Measurements from ENCODE around the gene CCDC68.

CCDC68 gene

DNA sequence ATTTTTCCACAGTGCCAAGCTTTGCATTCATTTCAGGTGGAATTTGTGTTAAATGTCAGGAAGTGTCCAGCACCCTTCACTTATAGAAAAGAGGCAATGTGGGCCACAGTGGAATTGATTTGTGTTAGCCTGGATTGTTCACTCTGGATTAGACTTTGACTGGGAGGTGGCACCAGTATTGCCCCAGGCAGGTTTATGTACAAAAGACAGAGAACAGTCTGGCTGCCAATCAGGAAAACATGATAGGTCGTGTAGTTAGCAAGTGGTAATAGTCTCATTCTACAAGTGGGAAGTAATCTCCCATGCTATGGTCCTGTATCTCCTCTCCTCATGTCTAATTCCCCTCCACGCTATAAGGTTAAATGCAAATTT, 85.4 kb downstream of the CCDC68 start:
- TF ChIP-seq, protein P1, sequence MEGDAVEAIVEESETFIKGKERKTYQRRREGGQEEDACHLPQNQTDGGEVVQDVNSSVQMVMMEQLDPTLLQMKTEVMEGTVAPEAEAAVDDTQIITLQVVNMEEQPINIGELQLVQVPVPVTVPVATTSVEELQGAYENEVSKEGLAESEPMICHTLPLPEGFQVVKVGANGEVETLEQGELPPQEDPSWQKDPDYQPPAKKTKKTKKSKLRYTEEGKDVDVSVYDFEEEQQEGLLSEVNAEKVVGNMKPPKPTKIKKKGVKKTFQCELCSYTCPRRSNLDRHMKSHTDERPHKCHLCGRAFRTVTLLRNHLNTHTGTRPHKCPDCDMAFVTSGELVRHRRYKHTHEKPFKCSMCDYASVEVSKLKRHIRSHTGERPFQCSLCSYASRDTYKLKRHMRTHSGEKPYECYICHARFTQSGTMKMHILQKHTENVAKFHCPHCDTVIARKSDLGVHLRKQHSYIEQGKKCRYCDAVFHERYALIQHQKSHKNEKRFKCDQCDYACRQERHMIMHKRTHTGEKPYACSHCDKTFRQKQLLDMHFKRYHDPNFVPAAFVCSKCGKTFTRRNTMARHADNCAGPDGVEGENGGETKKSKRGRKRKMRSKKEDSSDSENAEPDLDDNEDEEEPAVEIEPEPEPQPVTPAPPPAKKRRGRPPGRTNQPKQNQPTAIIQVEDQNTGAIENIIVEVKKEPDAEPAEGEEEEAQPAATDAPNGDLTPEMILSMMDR (IDR thresholded peaks at IDR 0.05; ENCODE audit: low read length, missing control alignments): no peak
- H3K4me3 ChIP-seq (replicated peaks; ENCODE audit: low read depth, low read length): no peak overlapping the region
- DNase-seq (ENCODE audit: low read depth): no peak

DNA sequence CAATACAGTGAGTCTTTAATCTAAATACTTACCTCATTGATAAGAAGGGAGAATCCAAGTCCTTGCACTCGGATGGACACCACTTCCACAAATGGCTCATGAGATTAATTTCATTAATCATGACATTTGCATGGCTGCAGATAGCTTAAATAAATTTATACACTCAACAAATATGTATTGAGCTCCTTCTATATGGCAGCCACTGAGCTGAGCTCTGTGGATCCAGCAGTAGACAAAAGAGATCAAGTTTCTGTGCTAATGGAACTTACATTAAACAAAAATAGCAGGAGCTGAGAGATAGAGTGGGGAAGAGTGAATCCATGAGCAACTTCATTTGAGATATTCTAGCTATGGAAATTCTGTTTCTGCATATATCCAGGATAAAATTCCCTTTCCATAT, 86.6 kb downstream of the CCDC68 start:
- DNase-seq (ENCODE audit: low read depth): no peak
- H3K4me3 ChIP-seq (replicated peaks; ENCODE audit: low read depth, low read length): no peak overlapping the region
- TF ChIP-seq, protein P1 (IDR thresholded peaks at IDR 0.05; ENCODE audit: low read length, missing control alignments): no peak

DNA sequence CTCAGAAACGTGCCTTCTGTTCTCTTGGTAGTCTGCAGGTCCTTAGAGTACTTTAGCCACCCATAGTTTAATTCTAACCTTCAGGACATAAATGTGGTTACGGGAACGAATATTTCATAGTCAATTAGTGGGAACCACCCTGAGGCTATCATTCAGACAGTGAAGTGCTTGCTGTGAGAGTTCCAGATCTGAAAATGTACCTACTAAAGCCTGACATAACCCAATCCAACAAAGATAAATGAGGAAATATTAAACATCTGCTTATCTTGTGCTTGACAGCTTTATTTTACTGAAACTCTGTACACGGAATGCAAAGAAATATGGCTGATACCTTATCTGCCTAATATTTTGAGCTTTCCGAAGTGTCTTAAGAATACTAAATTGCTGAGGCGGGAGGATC, 88.0 kb downstream of the CCDC68 start:
- H3K4me3 ChIP-seq (replicated peaks; ENCODE audit: low read depth, low read length): no peak overlapping the region
- DNase-seq (ENCODE audit: low read depth): no peak
- TF ChIP-seq, protein P1 (IDR thresholded peaks at IDR 0.05; ENCODE audit: low read length, missing control alignments): no peak

DNA sequence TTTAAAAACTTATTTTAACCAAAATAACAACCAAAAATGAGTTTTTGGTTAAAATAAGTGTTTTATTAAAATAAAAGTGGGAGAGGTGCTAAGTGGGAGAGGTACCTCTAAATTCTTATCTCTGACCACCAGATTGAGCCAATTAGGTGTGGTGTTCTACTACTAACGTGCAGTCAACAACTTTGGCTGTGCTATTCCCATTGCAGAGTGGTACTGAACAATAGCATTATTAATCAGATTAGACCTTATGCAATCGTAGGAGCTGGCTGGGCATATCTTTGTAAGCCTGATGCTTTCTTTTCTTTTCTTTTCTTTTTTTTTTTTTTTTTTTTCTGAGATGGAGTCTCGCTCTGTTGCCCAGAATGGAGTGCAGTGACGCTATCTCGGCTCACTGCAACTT, 92.1 kb downstream of the CCDC68 start:
- no peak overlapping the region for H3K4me3 ChIP-seq (replicated peaks; ENCODE audit: low read depth, low read length)
- no peak for DNase-seq (ENCODE audit: low read depth)
- TF ChIP-seq, protein P1 (IDR thresholded peaks at IDR 0.05; ENCODE audit: low read length, missing control alignments): no peak

DNA sequence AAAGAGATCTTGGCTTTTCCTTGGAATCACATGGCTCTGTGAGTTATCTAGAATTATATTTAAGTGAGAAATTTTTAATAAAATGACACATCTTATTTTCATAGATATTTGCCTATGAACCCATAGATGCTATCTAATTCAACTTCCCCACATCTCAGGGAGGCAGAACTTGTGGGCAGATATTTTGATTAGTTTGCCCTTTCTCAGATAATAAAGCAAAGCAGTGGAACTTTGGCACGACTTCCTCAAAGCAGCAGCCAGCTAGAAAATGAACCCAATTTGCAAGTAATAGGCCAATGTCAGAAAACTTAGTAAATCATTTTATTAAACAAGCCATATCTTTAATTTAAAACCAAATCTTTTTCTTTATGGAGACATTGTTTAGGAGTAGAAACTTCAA, 98.3 kb downstream of the CCDC68 start:
- no peak overlapping the region for H3K4me3 ChIP-seq (replicated peaks; ENCODE audit: low read depth, low read length)
- TF ChIP-seq, protein P1 (IDR thresholded peaks at IDR 0.05; ENCODE audit: low read length, missing control alignments): no peak
- no peak for DNase-seq (ENCODE audit: low read depth)

DNA sequence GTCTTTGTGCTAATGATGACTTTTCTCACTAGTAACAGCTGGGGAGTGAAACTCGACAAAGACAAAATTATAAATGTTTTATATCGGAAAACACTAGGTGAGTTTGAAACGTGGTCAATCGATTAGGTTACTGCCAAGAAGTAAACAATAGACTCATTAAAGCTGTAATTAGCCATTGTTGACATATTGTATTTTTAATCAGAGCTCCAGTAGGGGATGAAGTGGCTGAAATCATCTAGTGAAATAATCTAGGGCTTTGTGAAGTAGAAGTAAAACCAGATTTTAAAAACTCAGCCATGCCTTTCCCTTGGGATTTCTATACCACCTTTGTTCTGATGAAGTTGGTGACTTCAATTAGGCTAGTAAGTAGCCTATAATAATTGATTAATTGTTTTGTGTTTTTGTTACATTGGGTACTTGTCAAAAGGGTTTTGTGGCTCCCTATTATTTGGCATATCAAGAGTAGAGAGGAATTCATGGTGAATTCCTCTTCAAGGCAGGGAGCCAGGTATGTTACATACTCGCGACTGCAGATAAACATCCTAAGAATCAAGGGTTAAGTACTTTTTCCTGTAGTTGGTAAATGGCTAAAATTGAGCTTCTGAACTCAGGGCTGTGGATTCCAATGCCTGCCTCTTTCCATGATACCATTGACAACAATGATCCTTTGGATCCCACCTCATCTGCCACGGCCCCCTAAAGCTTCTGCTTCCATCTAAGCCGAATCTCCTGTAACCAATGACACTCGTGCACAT, 99.4 kb downstream of the CCDC68 start:
- TF ChIP-seq, protein P1 (IDR thresholded peaks at IDR 0.05; ENCODE audit: low read length, missing control alignments): no peak
- no peak for DNase-seq (ENCODE audit: low read depth)
- no peak overlapping the region for H3K4me3 ChIP-seq (replicated peaks; ENCODE audit: low read depth, low read length)

DNA sequence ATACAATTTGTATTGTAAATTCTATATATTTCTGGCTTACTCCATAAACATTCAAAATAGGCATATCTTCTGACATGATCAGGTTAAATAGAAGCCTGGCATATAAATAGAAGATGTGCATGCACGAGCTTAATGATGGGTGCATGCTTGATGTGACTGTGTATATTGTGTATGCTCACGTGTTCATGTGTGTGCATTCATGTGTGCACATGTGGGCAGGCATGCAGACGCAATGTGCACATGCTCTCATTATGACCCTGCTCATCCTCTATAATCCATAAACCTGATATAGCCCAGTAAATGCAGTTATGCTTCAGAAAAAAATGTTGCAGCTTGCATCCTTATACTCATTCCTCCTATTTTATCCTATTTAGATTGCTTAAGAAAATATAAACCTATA, 101.8 kb downstream of the CCDC68 start:
- no peak overlapping the region for H3K4me3 ChIP-seq (replicated peaks; ENCODE audit: low read depth, low read length)
- no peak for DNase-seq (ENCODE audit: low read depth)
- TF ChIP-seq, protein P1 (IDR thresholded peaks at IDR 0.05; ENCODE audit: low read length, missing control alignments): no peak
